HAP-1 (cell line): ENCODE results near the gene GALR3.

Experiments used
- DNase-seq, 2 experiments: peaks; one replicate each; pipeline ENCODE4 v3.0.0-alpha.2; 2016 to 2020; ENCODE audit warnings: low spot score in 2 of 2
- H3K27me3 ChIP-seq: fragments of 250-450 bp; sonication (Bioruptor Pico); 2 replicates; pipeline ENCODE4 v1.5.1; 2020; ENCODE audit warnings: low read depth, mild to moderate bottlenecking, moderate library complexity
- H3K36me3 ChIP-seq: fragments of 250-450 bp; sonication (Bioruptor Pico); replicated peaks from 2 replicates; pipeline ENCODE4 v1.5.1; 2020; ENCODE audit warnings: mild to moderate bottlenecking
- H3K4me1 ChIP-seq: fragments of 250-450 bp; sonication (Bioruptor Pico); 2 replicates; pipeline ENCODE4 v1.5.1; 2020; ENCODE audit warnings: mild to moderate bottlenecking
- H3K4me3 ChIP-seq: fragments of 250-450 bp; sonication (Bioruptor Pico); 2 replicates; pipeline ENCODE4 v1.5.1; 2020; ENCODE audit warnings: mild to moderate bottlenecking, moderate library complexity
- H3K9me3 ChIP-seq: fragments of 250-450 bp; sonication (Bioruptor Pico); 2 replicates; pipeline ENCODE4 v1.5.1; 2020; ENCODE audit warnings: mild to moderate bottlenecking, moderate library complexity
- in situ Hi-C: fragments of 300-500 bp; cut with MboI; formaldehyde crosslinking; loops from 3 replicates; pipeline ENCODE4 v1.14.3; 2020; ENCODE audit warnings: low sequenced_read_pairs, inconsistent platforms, mixed read lengths

The GALR3 gene

DNA sequence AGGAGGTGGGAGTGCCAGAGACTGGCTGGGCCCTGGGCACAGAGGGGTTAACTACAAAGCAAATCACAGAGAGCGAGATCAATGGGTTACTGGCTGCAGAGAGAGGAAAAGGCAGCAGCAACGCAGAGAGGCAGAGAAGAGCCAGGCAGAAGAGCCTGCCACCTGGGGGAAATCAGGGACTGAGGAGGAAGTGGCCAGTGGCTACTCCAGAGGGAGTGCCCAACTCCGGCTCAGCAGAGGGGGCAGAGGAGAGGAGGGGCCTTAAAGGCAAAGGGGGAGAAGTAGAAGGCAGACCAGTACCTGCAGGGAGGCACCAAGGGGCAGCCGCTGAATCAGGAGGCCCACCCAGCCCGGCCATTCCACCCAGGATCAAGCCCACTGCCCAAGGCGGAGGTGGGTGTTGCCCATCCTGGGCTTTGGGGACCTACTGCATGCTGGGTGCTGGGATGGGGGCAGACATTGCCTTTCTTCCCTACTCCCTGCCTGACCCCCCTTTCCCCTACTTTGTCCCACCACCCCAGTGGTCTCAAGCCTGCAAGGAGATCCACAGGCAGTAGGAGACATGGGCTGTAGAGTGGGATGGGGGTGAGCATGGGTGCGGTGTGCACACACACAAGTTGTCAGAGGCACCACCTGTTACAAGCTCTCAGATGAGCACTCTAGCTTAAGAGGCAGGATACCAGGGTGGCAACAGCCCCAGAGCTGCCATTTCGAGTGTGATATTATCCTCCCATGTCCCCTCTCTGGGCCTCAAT is 926 bp upstream of the GALR3 start:
- in situ Hi-C loops: no loop called here
- Histone ChIP-seq H3K4me1 (peaks cover 4% of the 10 kb centered on the region; the same call in 1 of the 2 replicates), H3K9me3 (no peaks in the 10 kb centered on the region), H3K36me3 (no peaks in the 10 kb centered on the region), H3K4me3 (no peak overlapping the region), H3K27me3 (no peaks in the 10 kb centered on the region)
- DNase-seq: no peak

DNA sequence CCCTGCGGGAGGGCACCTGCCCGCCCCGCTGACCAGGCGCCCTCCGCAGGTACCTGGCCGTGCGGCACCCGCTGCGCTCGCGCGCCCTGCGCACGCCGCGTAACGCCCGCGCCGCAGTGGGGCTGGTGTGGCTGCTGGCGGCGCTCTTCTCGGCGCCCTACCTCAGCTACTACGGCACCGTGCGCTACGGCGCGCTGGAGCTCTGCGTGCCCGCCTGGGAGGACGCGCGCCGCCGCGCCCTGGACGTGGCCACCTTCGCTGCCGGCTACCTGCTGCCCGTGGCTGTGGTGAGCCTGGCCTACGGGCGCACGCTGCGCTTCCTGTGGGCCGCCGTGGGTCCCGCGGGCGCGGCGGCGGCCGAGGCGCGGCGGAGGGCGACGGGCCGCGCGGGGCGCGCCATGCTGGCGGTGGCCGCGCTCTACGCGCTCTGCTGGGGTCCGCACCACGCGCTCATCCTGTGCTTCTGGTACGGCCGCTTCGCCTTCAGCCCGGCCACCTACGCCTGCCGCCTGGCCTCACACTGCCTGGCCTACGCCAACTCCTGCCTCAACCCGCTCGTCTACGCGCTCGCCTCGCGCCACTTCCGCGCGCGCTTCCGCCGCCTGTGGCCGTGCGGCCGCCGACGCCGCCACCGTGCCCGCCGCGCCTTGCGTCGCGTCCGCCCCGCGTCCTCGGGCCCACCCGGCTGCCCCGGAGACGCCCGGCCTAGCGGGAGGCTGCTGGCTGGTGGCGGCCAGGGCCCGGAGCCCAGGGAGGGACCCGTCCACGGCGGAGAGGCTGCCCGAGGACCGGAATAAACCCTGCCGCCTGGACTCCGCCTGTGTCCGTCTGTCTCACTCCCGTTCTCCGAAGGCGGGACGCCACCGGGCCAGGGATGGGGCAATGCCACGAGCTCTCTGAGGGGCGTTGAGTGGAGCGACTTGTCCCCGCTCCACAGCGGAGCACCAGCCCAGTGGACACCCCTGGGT is 1.8 kb downstream of the GALR3 start:
- in situ Hi-C loops: no loop called here
- no peak for DNase-seq

DNA sequence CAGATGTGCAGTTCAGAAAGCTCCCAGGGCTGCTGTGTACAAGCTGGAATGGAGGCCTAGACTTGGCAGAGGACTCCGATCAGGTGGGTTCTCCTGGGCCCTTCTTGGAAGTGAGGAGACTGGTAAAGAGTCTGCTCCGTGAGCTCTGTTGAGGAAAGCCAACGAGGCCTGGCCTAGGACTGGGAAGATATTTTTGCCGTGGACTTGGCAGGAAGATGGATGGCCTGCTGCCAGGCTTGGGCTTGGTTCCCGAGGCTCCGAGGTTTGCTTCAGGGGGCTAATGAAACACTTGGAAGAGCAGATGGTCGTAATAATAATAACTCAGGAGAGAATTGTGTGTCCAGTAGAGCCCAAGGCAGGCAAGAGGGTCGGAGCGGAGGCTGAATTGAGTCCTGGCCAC is 3.9 kb downstream of the GALR3 start:
- Histone ChIP-seq H3K4me3 (no peak overlapping the region), H3K9me3 (no peaks in the 10 kb centered on the region), H3K27me3 (no peaks in the 10 kb centered on the region), H3K4me1 (no peaks in the 10 kb centered on the region), H3K36me3 (peaks cover 20% of the 10 kb centered on the region)
- in situ Hi-C loops: no loop called here
- DNase-seq: no peak

More for the DNA sequence above, 1.8 kb downstream of the GALR3 start:
- H3K36me3 ChIP-seq: peaks cover 5% of the 10 kb centered on the region
- no peak overlapping the region for H3K4me3 ChIP-seq
- no peaks in the 10 kb centered on the region for H3K4me1 ChIP-seq
- H3K27me3 ChIP-seq: no peaks in the 10 kb centered on the region
- no peaks in the 10 kb centered on the region for H3K9me3 ChIP-seq

DNA sequence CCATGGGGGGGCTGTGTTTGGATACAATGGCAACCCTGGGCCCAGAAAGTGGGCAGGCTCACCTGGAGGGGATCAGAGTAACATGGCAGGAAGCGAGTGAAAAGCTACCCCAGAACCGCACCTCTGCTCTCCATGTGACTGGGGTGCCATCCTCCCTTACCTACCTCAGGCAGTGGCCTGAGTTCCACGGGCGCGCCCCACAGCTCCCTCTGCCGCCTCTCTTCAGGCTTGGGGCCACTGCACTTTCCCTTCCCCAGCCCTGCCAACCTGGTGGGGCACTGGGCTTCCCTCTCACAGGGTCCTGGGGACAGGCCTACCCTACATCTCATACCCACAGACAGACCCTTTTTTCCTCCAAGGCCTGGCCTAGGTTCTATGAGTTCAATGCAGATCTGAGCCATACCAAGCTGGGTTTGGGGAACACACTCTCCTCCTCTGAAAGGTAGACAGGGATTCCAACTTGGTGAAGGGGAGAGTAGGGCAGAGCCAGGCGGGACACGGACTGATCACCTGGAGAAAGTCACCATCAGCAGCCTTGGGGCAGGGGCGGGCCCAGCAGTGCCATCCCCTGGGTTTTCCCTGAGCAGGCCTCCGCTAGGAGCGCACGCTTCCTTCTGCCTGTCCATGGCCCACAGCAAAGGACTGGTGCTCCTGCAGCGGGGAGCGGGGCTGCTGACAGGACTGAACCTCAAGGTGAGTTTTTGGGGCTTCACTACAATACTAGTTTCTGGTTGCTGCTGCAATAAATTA is 7.1 kb downstream of the GALR3 start:
- H3K4me3 ChIP-seq: no peak overlapping the region
- H3K9me3 ChIP-seq: no peaks in the 10 kb centered on the region
- H3K4me1 ChIP-seq: no peaks in the 10 kb centered on the region
- no peaks in the 10 kb centered on the region for H3K27me3 ChIP-seq
- peaks cover 40% of the 10 kb centered on the region for H3K36me3 ChIP-seq
- DNase-seq: no peak
- in situ Hi-C loops: no loop called here

DNA sequence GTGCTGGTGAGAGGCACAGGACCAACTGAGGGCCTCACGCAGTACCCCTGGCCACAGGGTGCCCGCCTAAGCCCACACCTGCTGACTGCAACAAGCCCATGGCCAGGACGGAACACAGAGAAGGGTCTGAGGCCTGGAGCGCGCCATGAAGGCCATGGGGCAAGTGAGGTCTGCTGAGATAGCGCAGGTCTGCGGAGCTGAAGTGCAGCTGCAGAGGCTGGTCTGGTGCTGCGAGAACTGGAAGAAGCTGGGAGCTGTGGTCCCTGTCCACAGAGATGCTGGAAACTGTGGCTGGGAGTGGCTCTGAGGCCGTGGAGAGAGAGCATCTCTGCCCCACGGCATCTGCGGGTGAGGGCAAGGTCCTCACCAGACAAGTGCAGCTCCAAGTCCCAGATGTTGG is 8.3 kb downstream of the GALR3 start:
- in situ Hi-C loops: no loop called here

DNA sequence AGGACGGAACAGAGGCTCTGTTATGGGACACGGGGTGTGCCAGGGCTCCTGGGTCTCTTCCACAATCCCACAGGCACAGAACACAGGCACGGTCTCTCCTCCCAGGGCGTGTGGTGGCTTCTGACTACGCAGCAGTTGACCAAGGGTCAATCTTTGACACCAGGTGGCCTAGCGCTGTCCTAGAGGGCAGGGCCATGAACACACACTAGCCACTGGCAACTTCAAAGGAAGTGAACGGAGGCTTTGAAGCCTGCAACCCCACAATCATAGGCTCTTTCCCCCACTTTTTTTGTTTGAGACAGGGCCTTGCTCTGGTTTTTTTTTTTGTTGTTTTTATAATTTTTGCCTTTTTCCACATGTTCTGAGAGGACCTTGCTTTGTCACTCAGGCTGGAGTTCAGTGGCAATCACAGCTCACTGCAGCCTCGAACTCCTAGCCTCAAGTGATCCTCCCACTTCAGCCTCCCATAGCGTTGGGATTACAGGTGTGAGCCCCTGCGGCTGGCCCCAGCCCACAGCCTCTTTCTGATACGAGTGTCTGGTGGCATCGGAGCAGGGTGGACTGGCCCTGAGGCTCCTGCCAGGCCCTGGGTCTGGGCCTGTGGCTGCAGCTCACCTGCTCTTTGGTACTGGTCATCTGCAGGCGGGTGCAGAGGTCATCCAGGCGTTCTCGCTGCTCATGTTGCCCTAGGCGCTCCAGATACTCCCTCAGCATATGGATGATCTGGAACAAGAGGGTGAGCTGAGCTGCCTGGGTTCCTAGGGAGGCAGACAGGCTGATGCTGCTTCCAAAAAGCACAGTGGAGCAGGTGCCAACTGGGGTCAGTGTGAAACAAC is 9.1 kb downstream of the GALR3 start:
- Histone ChIP-seq H3K9me3 (no peaks in the 10 kb centered on the region), H3K27me3 (no peaks in the 10 kb centered on the region), H3K4me1 (no peaks in the 10 kb centered on the region), H3K36me3 (peaks cover 44% of the 10 kb centered on the region), H3K4me3 (no peak overlapping the region)
- in situ Hi-C loops: no loop called here
- DNase-seq: no peak

More for the DNA sequence above, 8.3 kb downstream of the GALR3 start:
- H3K4me3 ChIP-seq: no peak overlapping the region
- H3K27me3 ChIP-seq: no peaks in the 10 kb centered on the region
- no peak for DNase-seq
- no peaks in the 10 kb centered on the region for H3K9me3 ChIP-seq
- no peaks in the 10 kb centered on the region for H3K4me1 ChIP-seq
- H3K36me3 ChIP-seq: peaks cover 40% of the 10 kb centered on the region

DNA sequence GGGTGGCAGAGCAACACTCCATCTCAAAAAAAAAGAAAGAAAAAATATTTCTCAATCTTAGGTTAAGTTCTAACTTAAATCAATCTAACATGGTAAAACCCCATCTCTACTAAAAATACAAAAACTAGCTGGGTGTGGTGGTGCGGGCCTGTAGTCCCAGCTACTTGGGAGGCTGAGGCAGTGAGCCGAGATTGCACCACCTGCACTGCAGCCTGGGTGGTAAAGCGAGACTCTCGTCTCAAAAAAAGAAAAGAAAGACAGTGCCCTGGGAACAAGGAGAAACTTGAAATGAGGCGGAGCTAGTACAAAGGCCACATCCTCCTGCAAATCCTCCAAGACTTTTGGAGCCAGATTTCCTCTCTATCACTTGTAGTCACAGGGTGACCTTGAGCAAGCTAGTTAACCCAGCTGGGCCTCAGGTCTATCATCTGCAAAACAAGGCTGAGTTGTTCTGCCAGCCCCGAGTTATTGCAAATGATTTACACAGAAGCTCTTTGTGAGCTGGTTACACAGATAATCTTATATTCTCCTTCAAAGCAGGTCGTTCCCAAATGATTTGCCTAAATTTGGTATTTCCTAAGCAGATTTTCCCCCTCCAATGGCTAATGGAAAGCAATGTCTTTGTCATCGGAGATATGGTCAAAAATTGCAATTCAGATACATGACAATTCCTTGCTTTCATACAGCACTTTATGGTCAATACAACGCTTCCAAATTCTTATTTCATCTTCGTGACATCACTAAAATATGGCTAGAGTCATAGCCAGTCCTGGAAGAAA is 19.0 kb downstream of the GALR3 start:
- Histone ChIP-seq H3K4me3 (no peak overlapping the region), H3K27me3 (no peaks in the 10 kb centered on the region), H3K4me1 (peaks cover 3% of the 10 kb centered on the region; the same call in 1 of the 2 replicates), H3K36me3 (peaks cover 25% of the 10 kb centered on the region), H3K9me3 (peaks cover 5% of the 10 kb centered on the region)
- DNase-seq: peak; percentile 19 to 33
- in situ Hi-C loops: no loop called here

DNA sequence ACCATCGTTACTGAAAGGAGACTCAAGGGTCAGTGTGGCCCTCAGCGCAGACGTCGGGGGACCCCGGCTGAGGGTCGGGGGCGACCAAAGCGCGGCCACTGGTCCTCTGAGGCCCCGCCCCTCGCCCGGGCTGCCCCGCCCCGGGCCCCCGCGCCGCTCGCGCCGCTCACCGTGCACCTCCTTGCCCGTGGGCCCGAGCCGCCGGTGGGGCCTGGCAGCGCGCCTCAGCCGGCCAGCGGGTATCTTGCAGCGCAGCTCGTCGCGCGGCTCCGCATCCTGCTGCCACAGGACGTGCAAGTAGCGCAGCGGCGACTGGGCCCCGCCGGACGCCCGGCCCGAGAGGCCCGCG is 20.5 kb downstream of the GALR3 start:
- H3K27me3 ChIP-seq: no peaks in the 10 kb centered on the region
- peaks cover 14% of the 10 kb centered on the region for H3K36me3 ChIP-seq
- H3K4me3 ChIP-seq: peak overlapping the region; percentile 42
- peaks cover 8% of the 10 kb centered on the region for H3K4me1 ChIP-seq
- DNase-seq: peak; percentile 9 to 69
- in situ Hi-C loops: no loop called here
- H3K9me3 ChIP-seq: peaks cover 5% of the 10 kb centered on the region

DNA sequence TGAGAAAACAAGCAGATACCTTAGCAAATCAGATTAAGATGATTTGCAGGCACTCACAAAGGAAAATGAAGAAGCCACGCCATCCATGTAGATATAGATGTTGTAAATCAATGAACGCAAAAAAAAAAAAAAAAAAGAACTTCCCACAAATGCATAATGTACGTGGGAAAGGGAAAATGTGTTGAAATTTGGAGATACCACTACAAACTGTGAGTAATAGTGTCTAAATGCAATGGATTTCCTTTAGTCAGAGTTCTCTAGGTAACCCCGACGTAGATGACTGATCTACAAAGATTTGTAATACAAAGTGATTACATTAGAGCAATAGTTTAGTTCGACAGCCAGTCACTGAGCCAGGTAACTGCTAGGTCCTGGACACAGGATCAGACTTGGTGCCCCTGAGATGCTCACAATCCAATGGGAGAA is 21.7 kb downstream of the GALR3 start:
- Histone ChIP-seq H3K9me3 (peaks cover 5% of the 10 kb centered on the region), H3K4me1 (peaks cover 9% of the 10 kb centered on the region), H3K27me3 (no peaks in the 10 kb centered on the region), H3K4me3 (peak overlapping the region; percentile 42), H3K36me3 (peaks cover 8% of the 10 kb centered on the region)
- in situ Hi-C loops: no loop called here
- no peak for DNase-seq

DNA sequence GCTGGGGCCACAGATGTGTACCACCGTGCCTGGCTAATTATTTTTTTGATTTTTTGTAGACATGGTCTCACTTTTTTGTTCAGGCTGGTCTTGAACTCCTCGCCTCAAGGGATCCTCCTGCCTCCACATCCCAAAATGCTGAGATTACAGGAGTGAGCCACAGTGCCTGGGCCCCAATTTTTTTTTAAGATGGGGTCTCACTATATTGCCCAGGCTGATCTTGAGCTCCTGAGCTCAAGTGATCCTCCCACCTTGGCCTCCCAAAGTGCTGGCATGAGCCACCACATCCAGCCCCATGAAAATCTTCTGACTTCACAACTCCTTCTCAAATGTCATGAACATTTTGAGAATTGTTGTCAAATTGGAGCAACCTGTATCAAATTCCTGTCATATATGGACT is 23.3 kb downstream of the GALR3 start:
- Histone ChIP-seq H3K36me3 (peaks cover 22% of the 10 kb centered on the region), H3K27me3 (no peaks in the 10 kb centered on the region), H3K9me3 (peaks cover 5% of the 10 kb centered on the region), H3K4me1 (peaks cover 15% of the 10 kb centered on the region), H3K4me3 (no peak overlapping the region)
- in situ Hi-C loops: no loop called here
- DNase-seq: no peak

DNA sequence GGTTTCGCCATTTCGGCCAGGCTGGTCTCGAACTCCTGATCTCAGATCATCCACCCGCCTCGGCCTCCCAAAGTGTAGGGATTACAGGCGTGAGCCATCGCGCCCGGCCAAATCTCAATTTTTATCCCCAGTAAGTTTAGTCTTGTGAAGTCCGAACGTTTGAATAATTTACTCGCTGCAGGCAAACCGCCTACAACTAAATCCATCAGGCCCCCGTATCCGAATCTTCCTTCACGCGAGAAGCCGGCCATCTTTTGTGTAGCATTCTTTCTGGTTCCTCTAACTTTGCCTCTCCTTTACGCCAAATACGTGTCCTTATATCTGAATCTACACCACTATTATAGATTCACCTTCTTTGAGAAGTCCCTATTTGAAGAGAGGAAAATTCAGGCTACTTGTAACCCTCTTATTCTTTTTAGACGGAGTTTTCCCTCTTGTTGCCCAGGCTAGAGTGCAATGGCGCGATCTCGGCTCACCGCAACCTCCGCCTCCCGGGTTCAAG is 25.5 kb downstream of the GALR3 start:
- peaks cover 12% of the 10 kb centered on the region for H3K4me1 ChIP-seq
- peaks cover 5% of the 10 kb centered on the region for H3K9me3 ChIP-seq
- DNase-seq: peak; percentile 21 to 25
- in situ Hi-C loops: no loop called here
- peaks cover 44% of the 10 kb centered on the region for H3K36me3 ChIP-seq
- no peaks in the 10 kb centered on the region for H3K27me3 ChIP-seq
- peak overlapping the region; percentile 88 for H3K4me3 ChIP-seq

DNA sequence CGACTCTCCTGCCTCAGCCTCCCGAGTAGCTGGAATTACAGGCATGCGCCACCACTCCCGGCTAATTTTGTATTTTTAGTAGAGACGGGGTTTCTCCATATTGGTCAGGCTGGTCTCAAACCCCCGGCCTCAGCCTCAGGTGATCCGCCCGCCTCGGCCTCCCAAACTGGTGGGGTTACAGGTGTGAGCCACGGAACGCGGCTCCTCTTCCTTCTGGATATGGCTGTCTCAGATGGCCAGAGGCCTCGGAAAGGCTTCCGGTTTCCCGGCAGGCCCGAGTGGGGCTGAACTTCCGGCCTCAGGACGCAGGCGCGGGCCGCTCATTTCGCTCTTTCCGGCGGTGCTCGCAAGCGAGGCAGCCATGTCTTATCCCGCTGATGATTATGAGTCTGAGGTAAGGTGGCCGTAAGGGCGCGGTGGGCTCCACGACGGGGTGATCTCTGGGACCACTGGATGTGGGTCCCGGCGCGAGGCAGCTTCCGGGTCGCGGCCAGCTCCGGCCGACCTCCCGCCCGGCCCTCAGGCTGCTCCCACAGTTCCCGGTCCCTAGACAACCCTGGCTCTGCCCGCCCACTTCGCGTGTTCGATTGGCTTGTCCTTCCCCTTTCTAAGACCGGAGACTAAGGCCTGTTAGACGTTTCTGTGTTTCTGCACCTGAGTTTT is 26.0 kb downstream of the GALR3 start, which contains the start of gene EIF3L:
EIF3L (plus strand) TSS at position 331 of the 663 bp plus-strand sequence; CDS start at position 362, 31 bp downstream.
- H3K27me3 ChIP-seq: no peaks in the 10 kb centered on the region
- H3K36me3 ChIP-seq: peaks cover 50% of the 10 kb centered on the region
- peak within 1 kb of the TSS; percentile 88 for H3K4me3 ChIP-seq
- peaks cover 5% of the 10 kb centered on the region for H3K9me3 ChIP-seq
- peak; percentile 86 to 92 for DNase-seq
- peaks cover 12% of the 10 kb centered on the region for H3K4me1 ChIP-seq
- in situ Hi-C loops: no loop called here
